ENCODE measurements around the gene FBRSL1.

DNA sequence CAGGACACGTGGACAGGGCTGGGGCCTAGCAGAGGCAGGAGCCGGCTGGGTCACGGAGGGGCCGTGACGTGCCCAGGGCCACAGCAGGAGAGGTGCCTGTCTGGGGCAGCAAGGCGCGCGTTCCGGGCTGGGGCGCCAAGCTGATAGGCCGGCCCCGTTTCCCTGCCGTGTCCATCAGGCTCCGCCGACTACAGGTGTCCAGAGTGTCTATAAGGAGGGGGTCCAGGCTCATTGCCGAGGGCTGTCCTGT lies 18.5 kb downstream of the FBRSL1 start:
- TF ChIP-seq CTCF (IDR thresholded peaks at IDR 0.05) (no peak), POLR2A (IDR thresholded peaks at IDR 0.05) (no peak)

Data from breast epithelium (tissue), 3 donors.